H1 (cell line): ENCODE measurements around the gene BIVM. TPM values are rescaled to one million over a fixed set of nuclear protein-coding genes. Genes with fewer than 3 reads are reported as not detected.

Experiments used
- ATF3 ChIP-seq: IDR thresholded peaks from 2 replicates; pipeline ENCODE4 v1.6.1; 2011; ENCODE audit warnings: low read depth, mild to moderate bottlenecking, low read length; ENCODE audit not compliant: insufficient read depth
- polyA plus RNA-seq, 7 experiments: library from polyadenylated mRNA; depleted of rRNA in 3 of 7; stranded (reverse) in 5 of 7; unstranded in 2 of 7; fragments of >200 nt in 5 of 7; fragments of 200-250 nt in 2 of 7; gene quantifications; 1 replicate in 5 of 7; 2 replicates in 1 of 7; 4 replicates in 1 of 7; pipeline versions ENCODE4 v1.2.1 to v1.2.3, GENCODE V29; 2011 to 2013; ENCODE audit warnings: missing spikeins in 2 of 7, mixed read lengths in 2 of 7
- total RNA-seq: library from RNA; stranded (reverse); fragmentation: NEBNext Ultra II Directional; extraction: Animal tissue kit (Norgen Biotek cat#: 25700); gene quantifications from 2 replicates; pipeline ENCODE4 v1.2.1, GENCODE V29; 2021

Gene BIVM
- total and polyA plus RNA-seq, 2 of the 8 experiments (the other 6 are each of a cell fraction or from before 2014, with no cell fraction given): 1.8 to 5.5 TPM

DNA sequence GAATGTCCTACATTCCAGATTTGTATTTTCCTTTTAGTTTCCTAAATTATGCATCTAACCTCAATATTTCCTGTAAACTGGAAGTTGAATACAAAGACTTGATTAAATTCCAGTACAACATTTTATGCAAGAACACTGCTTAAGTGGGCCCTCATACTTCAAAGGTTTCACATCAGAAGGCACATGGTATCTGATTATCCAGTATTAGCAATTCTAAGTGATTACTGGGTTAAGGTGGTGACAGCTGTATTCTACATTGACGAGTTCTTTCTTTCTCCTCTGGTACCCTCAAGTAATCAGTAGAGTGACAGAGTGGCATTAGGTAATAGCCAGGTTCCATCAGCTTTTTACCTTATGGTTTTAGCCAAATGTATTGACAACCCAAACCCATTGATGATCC is 18.3 kb downstream of the BIVM start (continued):
- no peak for TF ChIP-seq ATF3
